Activated CD4-positive, alpha-beta memory T cell treated with anti-CD3 and anti-CD28 coated beads, Interleukin-2, amount 10 ng/mL, durations not matched to agents 7 days and 5 days (primary cell): ENCODE measurements around the gene THOC3. TPM values are rescaled to one million over a fixed set of nuclear protein-coding genes. Genes with fewer than 3 reads are reported as not detected.
A peak's percentile ranks its signal among the peaks of the same experiment; 100 is the strongest.
"Not testable (repeated sequence)": the region's sequence is repeated elsewhere in the genome, so short reads cannot be mapped to it uniquely, and the experiment has no call there.

Source experiments
- CTCF ChIA-PET: fragments of 350-600 bp; sonication (Branson Sonifier 250); formaldehyde crosslinking; loops from one replicate; lab custom pipeline; 2021; ENCODE audit warnings: antibody characterized with exemption, inconsistent platforms; lab: Charles Lee
- POLR2A ChIA-PET: fragments of 350-600 bp; sonication (Branson Sonifier 250); formaldehyde crosslinking; loops from one replicate; lab custom pipeline; 2021; ENCODE audit warnings: antibody characterized with exemption; lab: Charles Lee
- DNase-seq: peaks from one replicate; pipeline ENCODE4 v3.0.0-alpha.2; 2020
- H3K27ac Mint-ChIP-seq: one replicate; pipeline ENCODE4 v1.8.0; 2021; ENCODE audit warnings: mild to moderate bottlenecking, mixed read lengths
- H3K27me3 Mint-ChIP-seq: one replicate; pipeline ENCODE4 v1.8.0; 2021; ENCODE audit warnings: mixed read lengths
- H3K36me3 Mint-ChIP-seq: one replicate; pipeline ENCODE4 v1.8.0; 2021; ENCODE audit warnings: low read depth, mixed read lengths
- H3K4me1 Mint-ChIP-seq: one replicate; pipeline ENCODE4 v1.8.0; 2021; ENCODE audit warnings: mixed read lengths
- H3K4me3 Mint-ChIP-seq: one replicate; pipeline ENCODE4 v1.8.0; 2021; ENCODE audit warnings: mild to moderate bottlenecking, mixed read lengths
- H3K9me3 Mint-ChIP-seq: one replicate; pipeline ENCODE4 v1.8.0; 2021; ENCODE audit warnings: mixed read lengths
- total RNA-seq, 2 experiments: library from RNA; stranded (reverse); gene quantifications; one replicate each; pipeline ENCODE4 v1.2.3, GENCODE V29; 2021

THOC3 gene
- total RNA-seq, 2 experiments from 2014 or later = 105 to 107 TPM

DNA sequence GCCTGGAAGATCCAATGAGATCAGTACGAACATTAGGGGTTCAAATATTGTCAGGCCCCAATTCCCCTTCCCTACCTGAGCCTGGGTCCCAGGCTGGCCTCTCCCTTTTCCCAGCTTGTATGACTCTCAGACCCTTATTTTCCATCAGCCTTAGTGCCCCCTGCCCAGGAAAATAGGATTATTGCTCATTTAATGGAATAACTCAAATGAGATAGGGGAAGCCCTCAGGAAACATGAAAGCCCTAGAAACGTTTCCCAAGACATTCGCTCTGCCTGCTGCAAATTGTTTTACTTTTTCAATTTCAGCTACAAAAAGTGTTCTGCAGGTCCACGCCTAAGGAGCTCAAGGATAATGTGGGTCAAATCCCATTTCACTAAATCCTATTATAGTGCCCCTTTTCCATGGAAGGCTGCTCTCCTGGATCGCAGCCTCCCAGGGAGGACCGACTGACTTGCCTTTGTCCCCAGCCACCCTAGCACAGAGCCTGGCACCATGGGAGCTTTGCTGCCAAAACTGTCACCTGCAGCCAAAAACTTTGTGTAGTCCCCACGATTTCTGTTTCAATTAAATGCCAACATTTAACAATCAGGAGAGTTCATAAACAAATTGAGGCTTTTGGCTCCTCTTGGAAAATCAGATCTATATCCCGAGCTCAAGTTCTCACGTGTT lies 46.9 kb downstream of the THOC3 start:
- H3K27ac Mint-ChIP-seq = no peak overlapping the region
- CTCF ChIA-PET = no interaction called here

DNA sequence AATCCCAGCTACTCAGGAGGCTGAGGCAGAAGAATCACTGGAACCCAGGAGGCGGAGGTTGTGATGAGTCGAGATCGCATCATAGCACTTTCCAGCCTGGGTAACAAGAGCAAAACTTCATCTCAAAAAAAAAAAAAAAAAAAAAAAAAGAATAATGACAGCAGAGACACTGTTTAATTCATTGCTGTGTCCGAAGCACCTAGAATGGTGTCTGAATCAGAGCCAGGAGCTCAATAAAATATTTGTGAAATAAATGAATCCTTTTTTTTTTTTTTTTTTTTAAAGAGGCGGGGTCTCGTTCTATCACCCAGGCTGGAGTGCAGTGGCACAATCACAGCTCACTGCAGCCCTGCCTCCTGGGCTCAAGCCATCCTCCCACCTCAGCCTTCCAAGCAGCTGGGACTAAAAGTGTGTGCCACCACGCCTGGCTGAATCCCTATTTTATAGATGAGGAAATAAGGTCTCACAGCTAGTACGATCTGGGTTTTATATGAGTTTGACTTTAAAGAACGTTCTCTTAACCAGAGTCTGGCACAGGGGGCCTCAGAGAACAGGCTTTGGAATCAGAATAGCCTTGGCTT lies 47.8 kb downstream of the THOC3 start:
- POLR2A ChIA-PET = no interaction called here

More for the DNA sequence above, 46.9 kb downstream of the THOC3 start:
- Mint-ChIP-seq H3K9me3 (no peaks in the 10 kb centered on the region), H3K36me3 (peaks cover 33% of the 10 kb centered on the region), H3K4me1 (peaks cover 10% of the 10 kb centered on the region), H3K4me3 (no peak overlapping the region), H3K27me3 (no peaks in the 10 kb centered on the region)
- no peak for DNase-seq
- POLR2A ChIA-PET = no interaction called here

DNA sequence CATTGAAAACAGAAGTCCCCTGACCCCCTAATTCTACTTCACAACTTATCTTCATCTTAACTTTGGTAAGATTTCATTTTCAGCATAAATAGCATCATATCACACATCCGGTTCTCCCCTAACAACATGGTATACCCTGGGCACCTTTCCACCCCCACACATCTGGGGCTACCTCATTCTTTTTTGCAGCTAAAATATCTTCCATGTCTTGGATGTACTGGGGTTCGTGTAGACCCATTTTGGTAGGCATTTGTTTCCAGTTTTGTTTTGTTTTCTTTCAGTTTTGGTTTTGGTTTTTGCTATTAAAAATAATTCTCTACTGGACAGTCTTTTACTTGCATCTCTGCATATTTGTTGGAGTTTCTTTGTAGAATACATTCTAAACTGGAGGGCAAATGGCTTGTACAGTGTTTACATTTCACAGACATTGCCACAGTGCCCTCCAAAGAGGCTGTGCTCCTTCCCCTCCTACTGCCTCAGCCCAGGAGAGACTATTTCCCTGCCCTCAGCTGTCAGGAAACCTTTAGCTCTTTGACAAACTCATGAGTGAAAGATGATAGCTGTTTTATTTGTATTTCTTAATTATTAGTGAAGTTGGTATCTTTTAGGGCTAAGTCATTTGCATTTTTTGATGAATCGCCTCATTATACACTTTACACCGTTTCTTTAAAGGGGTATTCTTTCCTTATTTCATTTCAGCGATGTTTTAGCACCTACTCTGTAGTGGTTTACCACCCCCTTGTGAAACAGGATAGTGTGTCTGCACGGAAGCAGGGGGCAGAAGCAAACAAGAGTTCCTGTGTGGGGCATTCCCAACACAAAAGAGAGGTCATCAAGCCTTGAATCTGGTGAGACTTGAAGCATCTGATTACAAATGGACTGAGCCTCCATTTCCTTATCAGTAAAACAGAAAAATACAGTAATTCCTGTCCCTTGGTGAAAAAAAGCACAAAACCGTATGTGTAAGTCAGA lies 52.8 kb downstream of the THOC3 start:
- Mint-ChIP-seq H3K27ac (peak overlapping the region; percentile 75), H3K36me3 (peaks cover 11% of the 10 kb centered on the region), H3K4me1 (peaks cover 27% of the 10 kb centered on the region), H3K4me3 (peak overlapping the region; percentile 49)
- H3K9me3 Mint-ChIP-seq, POLR2A ChIA-PET, DNase-seq, H3K27me3 Mint-ChIP-seq, CTCF ChIA-PET: not testable (repeated sequence)

More for the DNA sequence above, 47.8 kb downstream of the THOC3 start:
- Mint-ChIP-seq H3K27me3 (no peaks in the 10 kb centered on the region), H3K36me3 (peaks cover 27% of the 10 kb centered on the region), H3K4me3 (no peak overlapping the region), H3K27ac (no peak overlapping the region), H3K9me3 (no peaks in the 10 kb centered on the region), H3K4me1 (peaks cover 18% of the 10 kb centered on the region)
- CTCF ChIA-PET = interaction anchor here (0.6 kb wide), 1 partner anchor 22 kb away, joined by 4 read pairs; no protein-coding TSS in a partner anchor
- no peak for DNase-seq

DNA sequence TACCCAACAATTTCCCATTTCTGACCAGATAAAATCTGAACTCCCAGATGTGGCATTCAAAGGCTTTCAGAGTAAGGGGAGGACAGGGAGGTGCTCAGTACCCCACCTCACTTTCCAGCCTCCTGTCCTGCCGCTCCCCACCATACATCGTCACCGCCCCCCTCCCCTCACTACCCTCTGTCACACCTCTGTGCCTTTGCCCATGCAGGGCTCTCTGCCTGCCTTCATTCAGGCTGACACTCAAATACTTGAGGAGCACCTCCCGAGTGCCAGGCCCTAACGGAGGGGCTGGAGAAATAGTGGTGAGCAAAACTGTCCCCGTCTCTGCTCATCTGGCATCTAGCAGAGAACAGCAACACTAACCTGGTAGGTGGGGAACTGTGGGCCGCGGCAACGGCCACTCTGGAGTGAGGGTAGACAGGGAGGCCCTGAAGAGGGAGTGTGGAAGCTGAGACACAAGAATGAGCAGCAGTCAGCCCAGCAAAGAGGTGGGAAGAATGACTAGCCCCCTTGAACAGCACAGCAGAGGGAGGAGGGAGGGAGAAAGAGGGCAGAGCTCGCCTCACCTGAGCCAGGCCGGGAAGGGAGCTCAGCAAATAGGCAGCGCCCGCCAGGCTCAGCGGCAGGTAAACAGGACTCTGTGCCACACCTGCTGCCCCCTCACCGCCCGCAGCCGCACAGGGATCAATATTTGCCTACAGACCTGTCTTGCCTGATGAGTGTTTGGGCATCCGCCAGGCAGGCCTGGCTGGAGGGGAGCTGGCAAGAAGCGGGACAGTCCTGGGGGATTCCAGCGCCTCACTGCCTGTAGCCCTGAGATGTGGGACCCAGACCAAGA lies 54.1 kb downstream of the THOC3 start:
- H3K27ac Mint-ChIP-seq, DNase-seq: not testable (repeated sequence)

DNA sequence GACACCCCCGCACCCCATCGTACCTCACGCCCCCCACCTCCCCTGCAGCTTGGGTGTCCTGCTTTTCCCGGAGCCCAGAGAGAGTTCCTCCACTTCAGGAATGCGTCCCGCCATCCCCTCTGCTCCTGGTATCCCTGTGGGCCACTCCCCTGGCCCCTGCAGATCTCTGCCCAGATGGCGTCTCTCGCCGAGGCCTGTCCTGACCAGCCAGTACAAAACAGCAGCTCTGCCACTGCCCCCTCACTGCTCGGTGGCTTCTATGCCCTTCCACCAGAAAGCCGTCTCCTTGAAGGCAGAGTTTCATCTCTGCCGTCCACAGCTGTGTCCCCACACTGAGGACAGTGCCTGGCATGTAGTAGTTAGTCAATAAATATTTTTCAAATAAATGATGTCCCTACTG lies 58.0 kb downstream of the THOC3 start:
- H3K4me1 Mint-ChIP-seq, CTCF ChIA-PET, H3K9me3 Mint-ChIP-seq, DNase-seq, H3K4me3 Mint-ChIP-seq, H3K36me3 Mint-ChIP-seq, POLR2A ChIA-PET, H3K27ac Mint-ChIP-seq, H3K27me3 Mint-ChIP-seq: not testable (repeated sequence)

More for the DNA sequence above, 54.1 kb downstream of the THOC3 start:
- H3K4me3 Mint-ChIP-seq, H3K36me3 Mint-ChIP-seq, H3K9me3 Mint-ChIP-seq, POLR2A ChIA-PET, H3K27me3 Mint-ChIP-seq, CTCF ChIA-PET: not testable (repeated sequence)
- peaks cover 27% of the 10 kb centered on the region for H3K4me1 Mint-ChIP-seq

Other genes starting within 250 kb of the THOC3 start
- gene CPLX2, start 96.7 kb downstream of the THOC3 start, total RNA-seq = not detected